SK-N-SH (cell line): ENCODE results near the gene MAML3. TPM values are rescaled to one million over a fixed set of nuclear protein-coding genes. Genes with fewer than 3 reads are reported as not detected.

Source experiments
- CTCF ChIA-PET: fragments of 300-600, 350-600 bp; formaldehyde crosslinking; extraction: SDS; loops from one replicate; lab custom pipeline; 2021; lab: Yijun Ruan, JAX
- POLR2A ChIA-PET: fragments of 350-600 bp; sonication (Branson Sonifier 250); formaldehyde crosslinking; extraction: SDS; loops from one replicate; lab custom pipeline; 2020; ENCODE audit warnings: antibody characterized with exemption, inconsistent platforms; lab: Yijun Ruan, JAX
- DNase-seq: peaks from one replicate; pipeline ENCODE4 v3.0.0; 2012
- H2AFZ ChIP-seq: fragments of 200-600 bp; sonication (generic); 2 replicates; pipeline ENCODE4 v1.8.1; 2016; ENCODE audit warnings: antibody characterized with exemption, mild to moderate bottlenecking, low read depth
- H3F3A ChIP-seq: fragments of 200-600 bp; sonication (generic); replicated peaks from 2 replicates; pipeline ENCODE3; 2016; ENCODE audit warnings: antibody characterized with exemption, mild to moderate bottlenecking; ENCODE audit not compliant: insufficient read depth
- H3K27ac ChIP-seq, 2 experiments: fragments of 200-500 bp in 1 of 2; fragments of 200-600 bp in 1 of 2; sonication (Bioruptor generic) in 1 of 2; sonication (generic), shearing (Covaris generic) in 1 of 2; 2 replicates each; pipeline versions ENCODE4 v1.5.1 to v1.6.1; 2014 to 2016; ENCODE audit warnings: low read depth in 2 of 2, inconsistent platforms in 1 of 2, low read length in 1 of 2, mild to moderate bottlenecking in 1 of 2, mixed read lengths in 1 of 2
- H3K27me3 ChIP-seq: fragments of 200-600 bp; sonication (generic), shearing (Covaris generic); 2 replicates; pipeline ENCODE4 v1.6.1; 2016; ENCODE audit warnings: mixed run types; ENCODE audit not compliant: insufficient read depth
- H3K36me3 ChIP-seq, 2 experiments: fragments of 200-500 bp in 1 of 2; fragments of 200-600 bp in 1 of 2; sonication (Bioruptor generic) in 1 of 2; sonication (generic) in 1 of 2; replicated peaks in 1 of 2; 2 replicates each; pipeline versions ENCODE3 to v1.5.1; 2014 to 2016; ENCODE audit warnings: low read length in 1 of 2, mild to moderate bottlenecking in 1 of 2; ENCODE audit not compliant: insufficient read depth in 2 of 2, control insufficient read depth in 1 of 2
- H3K4me1 ChIP-seq, 2 experiments: fragments of 200-500 bp in 1 of 2; fragments of 200-600 bp in 1 of 2; sonication (Bioruptor generic) in 1 of 2; sonication (generic), shearing (Covaris generic) in 1 of 2; 2 replicates each; pipeline versions ENCODE4 v1.5.1 to v1.6.1; 2014 to 2016; ENCODE audit warnings: low read depth in 1 of 2, low read length in 1 of 2, mixed run types in 1 of 2; ENCODE audit not compliant: insufficient read depth in 2 of 2, control insufficient read depth in 1 of 2
- H3K4me2 ChIP-seq: fragments of 200-600 bp; sonication (generic), shearing (Covaris generic); 2 replicates; pipeline ENCODE4 v1.6.1; 2017; ENCODE audit warnings: mixed run types
- H3K4me3 ChIP-seq, 2 experiments: fragments of 200-500 bp in 1 of 2; fragments of 200-600 bp in 1 of 2; sonication (Bioruptor generic) in 1 of 2; sonication (generic), shearing (Covaris generic) in 1 of 2; 2 replicates each; pipeline versions ENCODE4 v1.5.1 to v1.8.1; 2014 to 2016; ENCODE audit warnings: low read depth in 2 of 2, inconsistent platforms in 1 of 2, low read length in 1 of 2, mild to moderate bottlenecking in 1 of 2, mixed read lengths in 1 of 2, moderate library complexity in 1 of 2
- H3K79me2 ChIP-seq: fragments of 200-600 bp; sonication (generic); 2 replicates; pipeline ENCODE4 v1.8.1; 2017; ENCODE audit warnings: mild to moderate bottlenecking; ENCODE audit not compliant: insufficient read depth
- H3K9ac ChIP-seq: fragments of 200-600 bp; sonication (generic); 2 replicates; pipeline ENCODE4 v1.6.1; 2017; ENCODE audit warnings: mixed run types
- H3K9me2 ChIP-seq: fragments of 200-600 bp; sonication (generic); 2 replicates; pipeline ENCODE4 v1.6.1; 2017; ENCODE audit warnings: mixed run types
- H3K9me3 ChIP-seq: fragments of 200-600 bp; sonication (generic); 2 replicates; pipeline ENCODE4 v1.6.1; 2017; ENCODE audit warnings: mixed run types, mild to moderate bottlenecking, moderate library complexity
- H4K20me1 ChIP-seq: fragments of 200-600 bp; sonication (generic); 2 replicates; pipeline ENCODE4 v1.6.1; 2017; ENCODE audit warnings: mild to moderate bottlenecking, mixed run types; ENCODE audit not compliant: insufficient read depth
- FOXJ3 ChIP-seq: sonication (generic); formaldehyde crosslinking; IDR thresholded peaks from 2 replicates; pipeline ENCODE4 v1.5.1; 2020; ENCODE audit warnings: mild to moderate bottlenecking, missing genetic modification reagents
- RFX5 ChIP-seq: IDR thresholded peaks from 2 replicates; pipeline ENCODE4 v1.6.1; 2012; ENCODE audit warnings: mild to moderate bottlenecking, improper control_type of control experiment, low read length
- SMC3 ChIP-seq: IDR thresholded peaks from 2 replicates; pipeline ENCODE4 v1.6.1; 2012; ENCODE audit warnings: low read depth, low read length, improper control_type of control experiment
- TEAD4 ChIP-seq: IDR thresholded peaks from 2 replicates; pipeline ENCODE4 v1.4.0; 2012; ENCODE audit warnings: mild to moderate bottlenecking, borderline replicate concordance; ENCODE audit not compliant: insufficient read depth
- WGBS: methylation state at CpG from one replicate; pipeline ENCODE4 v1.1.6; 2017; ENCODE audit warnings: low lambda C conversion rate; 5-methylcytosine and 5-hydroxymethylcytosine counted together
- polyA plus RNA-seq, 3 experiments: library from polyadenylated mRNA; depleted of rRNA; stranded (reverse); fragments of >200 nt; gene quantifications; 2 replicates each; pipeline ENCODE4 v1.2.3, GENCODE V29; 2012

MAML3 gene
- polyA plus RNA-seq, 1 of the 3 experiments (the other 2 are of a cell fraction) = 5.3 TPM

DNA sequence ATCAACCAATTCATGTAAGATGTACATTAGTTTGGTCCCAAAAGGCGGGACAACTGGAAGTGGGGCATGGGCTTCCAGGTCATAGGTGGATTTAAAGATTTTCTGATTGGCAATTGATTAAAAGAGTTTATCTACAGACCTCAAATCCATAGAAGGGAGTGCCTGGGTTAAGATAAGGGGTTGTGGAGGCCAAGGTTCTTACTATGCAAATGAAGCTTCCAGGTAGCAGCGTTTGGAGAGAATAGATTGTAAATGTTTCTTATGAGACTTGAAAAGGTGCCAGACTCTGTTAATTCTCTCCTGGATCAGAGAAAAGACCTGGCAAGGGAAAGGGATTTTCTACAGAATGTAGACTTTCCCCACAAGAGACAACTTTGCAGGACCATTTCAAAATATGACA lies 485.9 kb downstream of the MAML3 start:
- Histone ChIP-seq H3K4me1 (peaks cover 6 to 14% of the 10 kb centered on the region in 2 experiments; a peak in 2 of 4 replicates), H3K9me3 (no peaks in the 10 kb centered on the region), H3K27me3 (no peaks in the 10 kb centered on the region), H3K4me2 (no peak overlapping the region), H3K79me2 (no peaks in the 10 kb centered on the region), H3K4me3 (no peak overlapping the region), H3F3A (no peaks in the 10 kb centered on the region), H3K9me2 (no peaks in the 10 kb centered on the region), H2AFZ (no peak overlapping the region), H3K27ac (no peak overlapping the region), H4K20me1 (no peaks in the 10 kb centered on the region), H3K36me3 (no peaks in the 10 kb centered on the region), H3K9ac (no peak overlapping the region)
- ChIA-PET CTCF (interaction anchor here (1.0 to 7.0 kb wide), 2 partner anchors 9 to 14 kb away, joined by 3 to 77 read pairs; no protein-coding TSS in a partner anchor), POLR2A (no interaction called here)
- no peak for TF ChIP-seq FOXJ3 (CRISPR knock-in tag)
- no peak for TF ChIP-seq TEAD4
- no peak for TF ChIP-seq RFX5
- TF ChIP-seq SMC3 = no peak
- no peak for DNase-seq
- 92% methylated on average over 2 of the region's 2 CpGs for WGBS

Other genes starting within 250 kb of the MAML3 start
- gene SCOC, start 219.5 kb upstream of the MAML3 start, polyA plus RNA-seq (2012; rRNA removed) = 16.0 and 26.8 TPM in 2 replicates